Lung (tissue), 12 donors: Measurements from ENCODE around the gene DEPDC5. TPM values are rescaled to one million over a fixed set of nuclear protein-coding genes. Genes with fewer than 3 reads are reported as not detected.
"Not testable (repeated sequence)": the region's sequence is repeated elsewhere in the genome, so short reads cannot be mapped to it uniquely, and the experiment has no call there.

ENCODE experiments used
- ATAC-seq: fragments of 200-7000 bp; cut with Tn5 transposase; one replicate; pipeline ENCODE4 v1.9.1; 2020; ENCODE audit warnings: moderate number of reproducible peaks; ENCODE audit not compliant: insufficient read depth, low FRiP score
- DNase-seq, 3 donors: peaks; one replicate each; pipeline ENCODE4 v3.0.0-alpha.2; 2013 to 2017
- H3K27ac ChIP-seq, 2 donors: one replicate each; pipeline ENCODE4 v1.5.1; 2013; ENCODE audit warnings: mild to moderate bottlenecking in 2 of 2, moderate library complexity in 2 of 2, control low read depth in 1 of 2, inconsistent platforms in 1 of 2, low read depth in 1 of 2, low read length in 1 of 2
- H3K27me3 ChIP-seq, 3 donors: one replicate each; pipeline ENCODE4 v1.5.1; 2013; ENCODE audit warnings: low read length in 2 of 3; ENCODE audit not compliant: control insufficient read depth in 3 of 3, insufficient read depth in 3 of 3
- H3K36me3 ChIP-seq, 4 donors: one replicate each; pipeline ENCODE4 v1.5.1; 2013; ENCODE audit warnings: low read length in 4 of 4, mild to moderate bottlenecking in 1 of 4, moderate library complexity in 1 of 4; ENCODE audit not compliant: control insufficient read depth in 4 of 4, insufficient read depth in 4 of 4
- H3K4me1 ChIP-seq, 5 donors: one replicate each; pipeline ENCODE4 v1.5.1; 2013; ENCODE audit warnings: low read length in 5 of 5, mild to moderate bottlenecking in 2 of 5, moderate library complexity in 1 of 5; ENCODE audit not compliant: control insufficient read depth in 5 of 5, insufficient read depth in 5 of 5
- H3K4me3 ChIP-seq: one replicate; pipeline ENCODE4 v1.5.1; 2013; ENCODE audit warnings: mild to moderate bottlenecking, control low read depth, moderate library complexity
- H3K9ac ChIP-seq, 2 donors: one replicate each; pipeline ENCODE4 v1.5.1; 2013; ENCODE audit warnings: low read length in 2 of 2, control low read depth in 1 of 2; ENCODE audit not compliant: insufficient read depth in 1 of 2
- H3K9me3 ChIP-seq, 4 donors: one replicate each; pipeline ENCODE4 v1.5.1; 2013; ENCODE audit warnings: low read length in 3 of 4, mild to moderate bottlenecking in 1 of 4, moderate library complexity in 1 of 4; ENCODE audit not compliant: control insufficient read depth in 4 of 4, insufficient read depth in 3 of 4
- WGBS, 2 donors: extraction: QIAGEN DNeasy Blood & Tissue Kit; methylation state at CpG; one replicate each; pipeline ENCODE4 v1.1.7; 2013; 5-methylcytosine and 5-hydroxymethylcytosine counted together
- polyA plus RNA-seq, 2 donors: library from polyadenylated mRNA; stranded (reverse); fragments of 200-250 nt; gene quantifications; one replicate each; pipeline ENCODE4 v1.2.1, GENCODE V29; 2013
- total RNA-seq, 2 donors: library from RNA; depleted of rRNA in 1 of 2; stranded (reverse); fragments of >200 nt in 1 of 2; gene quantifications; one replicate each; pipeline ENCODE4 v1.2.1, GENCODE V29; 2014 to 2021
- TF ChIP-seq, protein P1 (sequence below): IDR thresholded peaks from 2 replicates; pipeline ENCODE4 v1.5.1; 2012; ENCODE audit warnings: mild to moderate bottlenecking; ENCODE audit errors: control extremely low read depth, extremely low read depth
- donor health status: control.
- donor health status: control.
- donor health status: Bipolar disorder and iron deficiency.
- donor health status: healthy.
- donor health status: DM: yes; HTN: yes; CAD: no.

The DEPDC5 gene
- total and polyA plus RNA-seq, 4 donors, result 6.6 to 29.0 (median 16.3) TPM

GRCh38 chr22:31789803-31790202 lies 36.0 kb downstream of the DEPDC5 start:
- no peak overlapping the region for H3K9ac ChIP-seq
- no peak for ATAC-seq
- no peaks in the 10 kb centered on the region for H3K27me3 ChIP-seq
- no peak overlapping the region for H3K27ac ChIP-seq
- H3K36me3 ChIP-seq, result peaks cover 0 to 4% (median 4%) of the 10 kb centered on the region in 4 donors
- no peak for DNase-seq
- H3K9me3 ChIP-seq, result no peaks in the 10 kb centered on the region
- TF ChIP-seq, protein P1, sequence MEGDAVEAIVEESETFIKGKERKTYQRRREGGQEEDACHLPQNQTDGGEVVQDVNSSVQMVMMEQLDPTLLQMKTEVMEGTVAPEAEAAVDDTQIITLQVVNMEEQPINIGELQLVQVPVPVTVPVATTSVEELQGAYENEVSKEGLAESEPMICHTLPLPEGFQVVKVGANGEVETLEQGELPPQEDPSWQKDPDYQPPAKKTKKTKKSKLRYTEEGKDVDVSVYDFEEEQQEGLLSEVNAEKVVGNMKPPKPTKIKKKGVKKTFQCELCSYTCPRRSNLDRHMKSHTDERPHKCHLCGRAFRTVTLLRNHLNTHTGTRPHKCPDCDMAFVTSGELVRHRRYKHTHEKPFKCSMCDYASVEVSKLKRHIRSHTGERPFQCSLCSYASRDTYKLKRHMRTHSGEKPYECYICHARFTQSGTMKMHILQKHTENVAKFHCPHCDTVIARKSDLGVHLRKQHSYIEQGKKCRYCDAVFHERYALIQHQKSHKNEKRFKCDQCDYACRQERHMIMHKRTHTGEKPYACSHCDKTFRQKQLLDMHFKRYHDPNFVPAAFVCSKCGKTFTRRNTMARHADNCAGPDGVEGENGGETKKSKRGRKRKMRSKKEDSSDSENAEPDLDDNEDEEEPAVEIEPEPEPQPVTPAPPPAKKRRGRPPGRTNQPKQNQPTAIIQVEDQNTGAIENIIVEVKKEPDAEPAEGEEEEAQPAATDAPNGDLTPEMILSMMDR, result no peak
- peaks cover 0 to 1% (median 0%) of the 10 kb centered on the region in 5 donors for H3K4me1 ChIP-seq
- 76 to 84% methylated on average over 3 of the region's 3 CpGs for WGBS, 2 donors
- no peak overlapping the region for H3K4me3 ChIP-seq

- WGBS, 2 donors, result 98 to 100% methylated on average over 2 of the region's 2 CpGs
- no peak for ATAC-seq
- peaks cover 0 to 5% (median 4%) of the 10 kb centered on the region in 4 donors for H3K36me3 ChIP-seq
Measured at GRCh38 chr22:31790240-31790639, 36.4 kb downstream of the DEPDC5 start.

GRCh38 chr22:31799358-31799757 lies 45.5 kb downstream of the DEPDC5 start:
- H3K36me3 ChIP-seq, result peaks cover 25 to 37% (median 35%) of the 10 kb centered on the region in 4 donors
- ATAC-seq, H3K9me3 ChIP-seq, H3K4me1 ChIP-seq, H3K27me3 ChIP-seq, H3K27ac ChIP-seq, H3K4me3 ChIP-seq, H3K9ac ChIP-seq, DNase-seq: not testable (repeated sequence)
- WGBS, 2 donors, result 84 to 86% methylated on average over 8 of the region's 8 CpGs

More at GRCh38 chr22:31790240-31790639, 36.4 kb downstream of the DEPDC5 start:
- TF ChIP-seq, protein P1, result no peak
- peak in 1 of 3 donors; percentile 4 for DNase-seq
- Histone ChIP-seq H3K9ac (no peak overlapping the region), H3K9me3 (no peaks in the 10 kb centered on the region), H3K4me3 (no peak overlapping the region), H3K4me1 (peaks cover 0 to 1% (median 0%) of the 10 kb centered on the region in 5 donors), H3K27ac (no peak overlapping the region), H3K27me3 (no peaks in the 10 kb centered on the region)

- H3K36me3 ChIP-seq, result peaks cover 25 to 43% (median 36%) of the 10 kb centered on the region in 4 donors
- no peak overlapping the region for H3K27ac ChIP-seq
- H3K4me3 ChIP-seq, result no peak overlapping the region
- no peak overlapping the region for H3K9ac ChIP-seq
- DNase-seq, result no peak
- H3K27me3 ChIP-seq, result no peaks in the 10 kb centered on the region
- no peaks in the 10 kb centered on the region for H3K4me1 ChIP-seq
- TF ChIP-seq, protein P1, result no peak
- H3K9me3 ChIP-seq, result no peaks in the 10 kb centered on the region
- no peak for ATAC-seq
Measured at GRCh38 chr22:31800065-31800464, 46.2 kb downstream of the DEPDC5 start.

- ATAC-seq, result not testable (repeated sequence)
- peaks cover 25 to 46% (median 37%) of the 10 kb centered on the region in 4 donors for H3K36me3 ChIP-seq
Measured at GRCh38 chr22:31800861-31801260, 47.0 kb downstream of the DEPDC5 start.

More at GRCh38 chr22:31800861-31801260, 47.0 kb downstream of the DEPDC5 start:
- not testable (repeated sequence) for DNase-seq, H3K4me1 ChIP-seq, H3K27me3 ChIP-seq, H3K4me3 ChIP-seq, H3K9ac ChIP-seq, H3K27ac ChIP-seq, H3K9me3 ChIP-seq
- WGBS, 2 donors, result 97 to 98% methylated on average over 6 of the region's 6 CpGs
